Measurements from ENCODE around the gene UBE2F.

DNA sequence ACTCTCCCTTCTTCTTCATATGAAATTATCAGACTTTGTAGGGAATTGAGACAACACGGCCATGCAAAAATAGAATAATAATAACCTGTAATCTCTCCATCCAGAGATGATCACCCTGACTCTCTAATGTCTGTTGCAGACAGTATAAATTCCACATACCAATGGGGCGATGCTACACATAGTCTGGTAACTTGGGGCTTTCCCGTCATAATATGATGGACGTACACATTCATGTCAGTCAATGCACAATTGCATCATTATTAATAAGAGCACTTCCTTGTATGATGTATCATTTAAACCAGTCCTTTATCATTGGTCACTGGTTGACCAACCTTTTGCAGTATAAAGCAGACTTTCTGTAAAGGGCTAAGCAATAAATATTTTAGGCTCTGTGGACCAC, 54.5 kb downstream of the UBE2F start:
- TF ChIP-seq POLR2AphosphoS5 (IDR thresholded peaks at IDR 0.05; ENCODE audit: low read depth, low read length) (no peak), POLR2A (IDR thresholded peaks at IDR 0.05; ENCODE audit: low read depth, low read length) (no peak)
